Mucosa of rectum (tissue), 2 donors: ENCODE results near the gene OR4E2.
"Not testable (repeated sequence)": the region's sequence is repeated elsewhere in the genome, so short reads cannot be mapped to it uniquely, and the experiment has no call there.

Source experiments
- H3K27ac ChIP-seq, 2 donors: one replicate each; pipeline ENCODE4 v1.7.0; 2013; ENCODE audit warnings: inconsistent platforms in 2 of 2, low read depth in 2 of 2, low read length in 2 of 2
- H3K27me3 ChIP-seq, 2 donors: one replicate each; pipeline ENCODE4 v1.7.0; 2013; ENCODE audit warnings: low read length in 2 of 2; ENCODE audit not compliant: control insufficient read depth in 2 of 2, insufficient read depth in 2 of 2
- H3K36me3 ChIP-seq, 2 donors: one replicate each; pipeline ENCODE4 v1.7.0; 2013; ENCODE audit warnings: low read length in 2 of 2; ENCODE audit not compliant: control insufficient read depth in 2 of 2, insufficient read depth in 2 of 2
- H3K4me1 ChIP-seq, 2 donors: one replicate each; pipeline ENCODE4 v1.7.0; 2013; ENCODE audit warnings: low read length in 2 of 2, mild to moderate bottlenecking in 1 of 2; ENCODE audit not compliant: control insufficient read depth in 2 of 2, insufficient read depth in 2 of 2
- H3K4me3 ChIP-seq, 2 donors: one replicate each; pipeline ENCODE4 v1.7.0; 2013; ENCODE audit warnings: low read length in 2 of 2
- H3K9ac ChIP-seq, 2 donors: one replicate each; pipeline ENCODE4 v1.7.0; 2013; ENCODE audit warnings: low read length in 2 of 2, low read depth in 1 of 2, mild to moderate bottlenecking in 1 of 2
- H3K9me3 ChIP-seq, 2 donors: one replicate each; pipeline ENCODE4 v1.7.0; 2013; ENCODE audit warnings: low read length in 2 of 2; ENCODE audit not compliant: control insufficient read depth in 2 of 2
- donor health status: healthy.
- donor health status: Normal muscosa, but diverticular disease.

Gene OR4E2

GRCh38 chr14:21680072-21680471, 26.4 kb downstream of the OR4E2 start:
- H3K27me3 ChIP-seq: no peaks in the 10 kb centered on the region
- peaks cover 0 to 3% of the 10 kb centered on the region in 2 donors for H3K9me3 ChIP-seq
- H3K4me3 ChIP-seq: no peak overlapping the region
- H3K36me3 ChIP-seq: no peaks in the 10 kb centered on the region
- no peaks in the 10 kb centered on the region for H3K4me1 ChIP-seq
- no peak overlapping the region for H3K27ac ChIP-seq
- H3K9ac ChIP-seq: no peak overlapping the region

DNA sequence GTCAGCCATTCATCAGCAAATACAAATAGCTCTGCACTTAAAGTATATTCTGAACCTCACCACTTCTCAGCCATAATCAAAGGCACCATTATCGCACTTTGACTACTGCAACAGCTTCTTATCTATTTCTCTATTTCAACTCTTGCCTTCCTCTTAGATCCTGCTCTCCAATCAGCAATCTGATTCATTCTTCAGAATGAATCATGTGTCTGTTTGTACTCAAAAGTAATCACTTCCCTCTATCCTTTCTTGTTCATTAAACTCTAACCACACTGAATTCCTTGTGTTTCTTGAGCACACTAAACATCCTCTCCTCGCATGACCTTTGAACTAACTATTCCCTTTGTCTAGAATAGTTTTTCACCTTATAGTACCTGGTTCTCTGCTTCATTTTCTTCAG, 32.8 kb downstream of the OR4E2 start:
- Histone ChIP-seq H3K4me1 (no peaks in the 10 kb centered on the region), H3K4me3 (no peak overlapping the region)

GRCh38 chr14:21694425-21694824, 40.8 kb downstream of the OR4E2 start:
- no peaks in the 10 kb centered on the region for H3K27me3 ChIP-seq
- peaks cover 0 to under 1% of the 10 kb centered on the region in 2 donors for H3K9me3 ChIP-seq
- peaks cover 2 to 3% of the 10 kb centered on the region in 2 donors for H3K4me1 ChIP-seq
- no peak overlapping the region for H3K27ac ChIP-seq
- H3K36me3 ChIP-seq: no peaks in the 10 kb centered on the region
- no peak overlapping the region for H3K9ac ChIP-seq
- no peak overlapping the region for H3K4me3 ChIP-seq

More for the DNA sequence above, 32.8 kb downstream of the OR4E2 start:
- Histone ChIP-seq H3K27me3 (no peaks in the 10 kb centered on the region), H3K9ac (no peak overlapping the region), H3K9me3 (no peaks in the 10 kb centered on the region), H3K36me3 (no peaks in the 10 kb centered on the region), H3K27ac (no peak overlapping the region)

DNA sequence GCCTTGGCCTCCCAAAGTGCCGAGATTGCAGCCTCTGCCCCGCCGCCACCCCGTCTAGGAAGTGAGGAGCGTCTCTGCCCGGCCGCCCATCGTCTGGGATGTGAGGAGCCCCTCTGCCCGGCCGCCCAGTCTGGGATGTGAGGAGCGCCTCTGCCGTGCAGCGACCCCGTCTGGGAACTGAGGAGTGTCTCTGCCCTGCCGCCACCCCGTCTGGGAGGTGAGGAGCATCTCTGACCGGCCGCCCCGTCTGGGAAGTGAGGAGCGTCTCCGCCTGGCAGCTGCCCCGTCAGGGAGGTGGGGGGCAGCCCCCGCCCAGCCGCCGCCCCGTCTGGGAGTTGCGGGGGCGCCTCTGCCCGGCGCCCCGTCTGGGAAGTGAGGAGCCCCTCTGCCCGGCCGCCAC, 44.0 kb downstream of the OR4E2 start:
- H3K4me3 ChIP-seq, H3K27ac ChIP-seq, H3K36me3 ChIP-seq, H3K9me3 ChIP-seq, H3K9ac ChIP-seq, H3K27me3 ChIP-seq: not testable (repeated sequence)
- H3K4me1 ChIP-seq: peaks cover 15 to 16% of the 10 kb centered on the region in 2 donors

DNA sequence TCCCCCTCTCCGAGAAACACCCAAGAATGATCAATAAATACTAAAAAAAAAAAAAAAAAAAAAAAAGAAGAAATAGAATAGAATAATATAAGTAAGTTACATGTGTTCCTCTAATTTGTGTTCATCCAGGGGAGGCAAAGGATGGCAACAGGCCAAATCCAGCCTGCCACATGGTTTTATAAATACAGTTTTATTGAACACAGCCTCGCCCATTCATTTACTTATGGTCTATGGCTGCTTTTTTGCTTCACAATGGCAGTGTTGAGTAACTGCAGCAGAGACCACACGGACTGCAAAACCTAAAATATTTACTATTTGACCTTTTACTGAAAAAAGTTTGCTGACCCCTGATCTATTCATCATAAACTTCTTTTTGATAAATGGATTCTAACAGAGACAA, 44.9 kb downstream of the OR4E2 start:
- not testable (repeated sequence) for H3K9ac ChIP-seq, H3K9me3 ChIP-seq, H3K4me3 ChIP-seq, H3K27ac ChIP-seq, H3K27me3 ChIP-seq, H3K36me3 ChIP-seq
- H3K4me1 ChIP-seq: peaks cover 19 to 23% of the 10 kb centered on the region in 2 donors

- H3K27me3 ChIP-seq: no peaks in the 10 kb centered on the region
- H3K4me3 ChIP-seq: no peak overlapping the region
- peaks cover 0 to 2% of the 10 kb centered on the region in 2 donors for H3K9me3 ChIP-seq
- no peaks in the 10 kb centered on the region for H3K36me3 ChIP-seq
- peaks cover 19 to 28% of the 10 kb centered on the region in 2 donors for H3K4me1 ChIP-seq
- H3K9ac ChIP-seq: no peak overlapping the region
- H3K27ac ChIP-seq: peak overlapping the region; percentile 27 to 52
Measured at GRCh38 chr14:21699551-21699950, 45.9 kb downstream of the OR4E2 start.

GRCh38 chr14:21702316-21702715, 48.7 kb downstream of the OR4E2 start:
- H3K27ac ChIP-seq: no peak overlapping the region
- H3K4me1 ChIP-seq: peaks cover 19 to 28% of the 10 kb centered on the region in 2 donors
- H3K36me3 ChIP-seq: no peaks in the 10 kb centered on the region
- H3K4me3 ChIP-seq: no peak overlapping the region
- no peak overlapping the region for H3K9ac ChIP-seq
- H3K27me3 ChIP-seq: no peaks in the 10 kb centered on the region
- H3K9me3 ChIP-seq: peaks cover 0 to 5% of the 10 kb centered on the region in 2 donors

GRCh38 chr14:21703357-21704326, 50.0 kb downstream of the OR4E2 start:
- Histone ChIP-seq H3K36me3 (no peaks in the 10 kb centered on the region), H3K9me3 (peaks cover 0 to 5% of the 10 kb centered on the region in 2 donors), H3K27me3 (peaks cover 0 to under 1% of the 10 kb centered on the region in 2 donors), H3K4me3 (no peak overlapping the region), H3K4me1 (peaks cover 19 to 28% of the 10 kb centered on the region in 2 donors), H3K27ac (peak overlapping the region; percentile 51 to 52), H3K9ac (peak overlapping the region in 1 of 2 donors; percentile 6)

DNA sequence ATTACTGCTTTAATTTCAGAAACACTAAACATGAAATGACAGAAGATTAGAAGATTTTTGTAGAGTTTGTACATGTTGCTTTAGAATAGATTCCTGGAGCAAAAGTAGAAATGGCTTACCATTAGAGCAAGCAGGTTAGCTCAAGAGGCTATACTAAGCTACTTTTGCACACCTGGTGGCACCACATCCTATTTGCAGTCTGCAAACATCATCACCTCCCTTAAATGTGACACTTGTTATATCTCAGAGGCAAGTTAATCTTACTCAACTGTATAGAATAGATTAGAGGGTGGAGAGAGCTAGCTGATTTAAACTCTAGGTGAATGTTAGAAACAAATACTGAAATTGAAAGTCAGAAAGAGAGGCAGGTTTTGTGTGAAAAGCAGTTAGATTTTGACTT, 50.7 kb downstream of the OR4E2 start:
- Histone ChIP-seq H3K36me3 (no peaks in the 10 kb centered on the region), H3K4me3 (no peak overlapping the region)

DNA sequence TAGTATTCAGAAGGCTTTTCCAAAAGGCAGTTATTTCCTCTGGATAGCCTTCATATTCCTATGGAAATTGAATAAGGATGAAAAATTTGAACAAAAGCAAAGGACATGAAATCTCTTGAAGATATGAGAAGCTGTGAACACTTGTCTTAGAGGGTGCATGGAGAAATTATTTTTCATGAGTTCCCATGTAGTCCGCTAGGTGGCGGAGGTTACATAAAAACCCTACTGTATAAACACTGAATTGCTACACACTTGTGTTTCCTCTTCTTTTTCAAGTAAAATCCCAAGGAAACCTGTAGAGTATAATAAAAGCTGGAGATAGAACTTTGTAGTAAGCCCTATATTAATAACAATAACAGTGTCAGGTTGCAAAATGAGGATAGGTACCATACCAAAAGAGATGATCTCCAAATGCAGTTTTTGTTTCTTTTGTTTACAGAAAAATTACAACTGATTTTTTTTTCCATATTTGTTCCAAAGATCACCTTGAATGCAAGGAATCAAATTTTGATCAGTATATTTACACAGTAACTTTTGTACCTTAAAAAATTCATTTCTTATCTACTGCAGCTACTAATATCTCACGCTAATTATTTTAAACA, 57.8 kb downstream of the OR4E2 start:
- H3K4me1 ChIP-seq: no peaks in the 10 kb centered on the region
- H3K9me3 ChIP-seq: peaks cover 0 to 3% of the 10 kb centered on the region in 2 donors
- no peak overlapping the region for H3K27ac ChIP-seq
- H3K9ac ChIP-seq: no peak overlapping the region
- peaks cover 0 to 3% of the 10 kb centered on the region in 2 donors for H3K27me3 ChIP-seq
- no peak overlapping the region for H3K4me3 ChIP-seq
- H3K36me3 ChIP-seq: no peaks in the 10 kb centered on the region

More for the DNA sequence above, 50.7 kb downstream of the OR4E2 start:
- peaks cover 0 to 5% of the 10 kb centered on the region in 2 donors for H3K9me3 ChIP-seq
- peaks cover 0 to 3% of the 10 kb centered on the region in 2 donors for H3K27me3 ChIP-seq
- H3K9ac ChIP-seq: no peak overlapping the region
- H3K27ac ChIP-seq: no peak overlapping the region
- peaks cover 17 to 27% of the 10 kb centered on the region in 2 donors for H3K4me1 ChIP-seq
